HepG2 (cell line): ENCODE measurements around the gene STX2. TPM values are rescaled to one million over a fixed set of nuclear protein-coding genes. Genes with fewer than 3 reads are reported as not detected.

Source experiments
- ATAC-seq: fragments of 200-7000 bp; cut with Tn5 transposase; 3 replicates; pipeline ENCODE4 v1.9.1; 2020; ENCODE audit warnings: mild to moderate bottlenecking, moderate library complexity
- BruUV-seq: library from RNA; stranded (reverse); fragments of 400-500 nt; replicated peaks from 2 replicates; lab custom pipeline; 2021; lab: Mats Ljungman, UMichigan
- CTCF ChIA-PET: fragments of 300-600 bp; formaldehyde crosslinking; extraction: SDS; loops from one replicate; lab custom pipeline; 2021; ENCODE audit warnings: low total read pairs, inconsistent platforms, low intra/inter-chr PET ratio; lab: Yijun Ruan, JAX
- POLR2A ChIA-PET: fragments of 350-600 bp; sonication (Branson Sonifier 250); formaldehyde crosslinking; loops from one replicate; lab custom pipeline; 2020; ENCODE audit warnings: antibody characterized with exemption, inconsistent platforms; lab: Yijun Ruan, JAX
- DNase-seq: peaks from one replicate; pipeline ENCODE4 v3.0.0-alpha.2; 2015; ENCODE audit warnings: low spot score
- FAIRE-seq: peaks from 3 replicates; lab custom pipeline; 2011; peaks lifted over from hg19 to GRCh38; lab: Jason Lieb, UNC
- H2AFZ ChIP-seq: one replicate; pipeline ENCODE4 v1.6.1; 2011; ENCODE audit warnings: low read length, inconsistent platforms
- H3K27ac ChIP-seq: fragments of 300-600 bp; 3 replicates; pipeline ENCODE4 v1.8.0; 2011; ENCODE audit warnings: mixed run types, mild to moderate bottlenecking, mixed read lengths, low read length, inconsistent platforms; ENCODE audit not compliant: insufficient read depth; ENCODE audit errors: extremely low read length
- H3K27me3 ChIP-seq, 2 experiments: fragments of 200-600 bp in 1 of 2; 2 replicates in 1 of 2; 3 replicates in 1 of 2; pipeline versions ENCODE4 v1.6.0 to v1.8.0; 2011; ENCODE audit warnings: low read length in 2 of 2, mild to moderate bottlenecking in 2 of 2, moderate library complexity in 2 of 2, inconsistent platforms in 1 of 2; ENCODE audit not compliant: insufficient read depth in 2 of 2, control insufficient read depth in 1 of 2
- H3K36me3 ChIP-seq, 2 experiments: fragments of 200-600 bp in 1 of 2; replicated peaks in 1 of 2; 2 replicates in 1 of 2; 3 replicates in 1 of 2; pipeline versions ENCODE4 v1.5.1 to v1.8.0; 2011; ENCODE audit warnings: low read length in 2 of 2, inconsistent platforms in 1 of 2; ENCODE audit not compliant: insufficient read depth in 2 of 2, control insufficient read depth in 1 of 2
- H3K4me1 ChIP-seq: 2 replicates; pipeline ENCODE4 v1.5.1; 2012; ENCODE audit warnings: low read length, inconsistent platforms; ENCODE audit not compliant: insufficient read depth
- H3K4me2 ChIP-seq: 2 replicates; pipeline ENCODE4 v1.6.0; 2011; ENCODE audit warnings: low read depth, low read length, inconsistent platforms
- H3K4me3 ChIP-seq, 3 experiments: fragments of 200-600 bp in 1 of 3; sonication (generic), shearing (Covaris generic) in 1 of 3; replicated peaks in 1 of 3; 2 replicates each; pipeline ENCODE4 v1.5.1; 2011 to 2016; ENCODE audit warnings: low read length in 3 of 3, inconsistent platforms in 2 of 3, low read depth in 2 of 3, mild to moderate bottlenecking in 2 of 3, control low read depth in 1 of 3, mixed read lengths in 1 of 3; ENCODE audit not compliant: insufficient read depth in 1 of 3
- H3K79me2 ChIP-seq: one replicate; pipeline ENCODE4 v1.6.1; 2011; ENCODE audit warnings: low read length, inconsistent platforms; ENCODE audit not compliant: insufficient read depth
- H3K9ac ChIP-seq: 2 replicates; pipeline ENCODE4 v1.6.0; 2011; ENCODE audit warnings: mild to moderate bottlenecking, low read depth, low read length, inconsistent platforms; ENCODE audit not compliant: insufficient read depth
- H3K9me3 ChIP-seq: 2 replicates; pipeline ENCODE4 v1.5.1; 2012; ENCODE audit warnings: mild to moderate bottlenecking, low read length
- H4K20me1 ChIP-seq: 2 replicates; pipeline ENCODE4 v1.6.0; 2011; ENCODE audit warnings: inconsistent platforms, mild to moderate bottlenecking, low read length, moderate library complexity; ENCODE audit not compliant: insufficient read depth
- HES4 ChIP-seq: sonication (generic); formaldehyde crosslinking; IDR thresholded peaks from 2 replicates; pipeline ENCODE4 v1.9.0; 2021; ENCODE audit warnings: mild to moderate bottlenecking, missing genetic modification reagents, borderline replicate concordance
- HOXD1 ChIP-seq: sonication (generic); formaldehyde crosslinking; IDR thresholded peaks from 2 replicates; pipeline ENCODE4 v1.5.0; 2020; ENCODE audit warnings: missing genetic modification reagents
- IRX3 ChIP-seq: sonication (generic); formaldehyde crosslinking; IDR thresholded peaks from 2 replicates; pipeline ENCODE4 v1.8.1; 2023; ENCODE audit warnings: mild to moderate bottlenecking, low read depth, missing genetic modification reagents, borderline replicate concordance
- PAXIP1 ChIP-seq: sonication (generic); formaldehyde crosslinking; conservative IDR thresholded peaks from 2 replicates; pipeline ENCODE4 v1.4.0; 2020; ENCODE audit warnings: mild to moderate bottlenecking, missing genetic modification reagents, moderate library complexity
- SAP130 ChIP-seq: IDR thresholded peaks from 2 replicates; pipeline ENCODE4 v1.6.1; 2016; ENCODE audit warnings: low read depth
- SIX4 ChIP-seq: sonication (generic); formaldehyde crosslinking; IDR thresholded peaks from 2 replicates; pipeline ENCODE4 v1.4.0; 2020; ENCODE audit warnings: missing genetic modification reagents
- TARDBP ChIP-seq: sonication (generic); formaldehyde crosslinking; IDR thresholded peaks from 2 replicates; pipeline ENCODE4 v1.8.0; 2022; ENCODE audit warnings: mild to moderate bottlenecking, missing genetic modification reagents
- TCF12 ChIP-seq, 2 experiments: fragments of 450-650 bp in 1 of 2; sonication (generic) in 1 of 2; formaldehyde crosslinking in 1 of 2; IDR thresholded peaks; 2 replicates each; pipeline versions ENCODE4 v1.6.1 to v1.8.0; 2017 to 2022; ENCODE audit warnings: antibody characterized with exemption in 1 of 2, mild to moderate bottlenecking in 1 of 2, missing genetic modification reagents in 1 of 2, moderate library complexity in 1 of 2
- U2AF1 ChIP-seq: fragments of 200-400 bp; formaldehyde crosslinking; optimal IDR thresholded peaks from 2 replicates; pipeline ENCODE3; 2017; ENCODE audit warnings: mild to moderate bottlenecking, low read depth, low read length
- ZBTB10 ChIP-seq: sonication (generic); formaldehyde crosslinking; IDR thresholded peaks from 2 replicates; pipeline ENCODE4 v1.4.0; 2020; ENCODE audit warnings: missing genetic modification reagents, borderline replicate concordance
- ZNF3 ChIP-seq: IDR thresholded peaks from 2 replicates; pipeline ENCODE4 v1.7.0; 2017; ENCODE audit warnings: inconsistent platforms
- ZNF343 ChIP-seq: sonication (generic); formaldehyde crosslinking; IDR thresholded peaks from 2 replicates; pipeline ENCODE4 v1.4.0; 2020; ENCODE audit warnings: mild to moderate bottlenecking, missing genetic modification reagents
- ZNF619 ChIP-seq: sonication (generic); formaldehyde crosslinking; IDR thresholded peaks from 2 replicates; pipeline ENCODE4 v1.4.0; 2020; ENCODE audit warnings: mild to moderate bottlenecking, missing genetic modification reagents
- ZNF670 ChIP-seq: sonication (generic); formaldehyde crosslinking; IDR thresholded peaks from 2 replicates; pipeline ENCODE4 v1.8.0; 2022; ENCODE audit warnings: mild to moderate bottlenecking, missing genetic modification reagents, borderline replicate concordance
- ZNF746 ChIP-seq: sonication (generic); formaldehyde crosslinking; IDR thresholded peaks from 2 replicates; pipeline ENCODE4 v1.8.0; 2022; ENCODE audit warnings: mild to moderate bottlenecking, missing genetic modification reagents
- ZNF777 ChIP-seq: sonication (generic); formaldehyde crosslinking; IDR thresholded peaks from 2 replicates; pipeline ENCODE4 v1.4.0; 2020; ENCODE audit warnings: missing genetic modification reagents
- ZNF83 ChIP-seq: sonication (generic); formaldehyde crosslinking; IDR thresholded peaks from 2 replicates; pipeline ENCODE4 v1.4.0; 2020; ENCODE audit warnings: missing genetic modification reagents, mild to moderate bottlenecking, borderline replicate concordance
- ZSCAN30 ChIP-seq: sonication (generic); formaldehyde crosslinking; IDR thresholded peaks from 2 replicates; pipeline ENCODE4 v1.5.0; 2020; ENCODE audit warnings: mild to moderate bottlenecking, missing genetic modification reagents
- WGBS: methylation state at CpG from one replicate; pipeline ENCODE4 v1.1.6; 2017; ENCODE audit warnings: low lambda C conversion rate; 5-methylcytosine and 5-hydroxymethylcytosine counted together
- in situ Hi-C: cut with HindIII; loops from 2 replicates; pipeline ENCODE4 v1.10.0; 2017; ENCODE audit warnings: low pct_unique_long_range_greater_than_20kb; ENCODE audit not compliant: extremely low pct_ligation_motif_present
- intact Hi-C: fragments of 100-400 bp; cut with micrococcal nuclease; formaldehyde crosslinking; loops from one replicate; pipeline ENCODE4 v1.10.0; 2022; ENCODE audit not compliant: unreplicated experiment
- polyA plus RNA-seq, 8 experiments: library from polyadenylated mRNA; depleted of rRNA in 3 of 8; stranded (reverse) in 7 of 8; unstranded in 1 of 8; fragments of >200 nt; fragmentation: Illumina TruSeq in 4 of 8; extraction: Trizol in 4 of 8; gene quantifications; 2 replicates each; pipeline versions ENCODE4 v1.2.1 to v1.2.3, GENCODE V29; 2011 to 2016; ENCODE audit warnings: low read depth in 4 of 8, missing spikeins in 1 of 8, mixed read lengths in 1 of 8; ENCODE audit not compliant: insufficient read depth in 1 of 8
- total RNA-seq, 5 experiments: library from RNA; depleted of rRNA; stranded (reverse); fragments of >200 nt; fragmentation: Illumina TruSeq; extraction: Trizol; gene quantifications; 2 replicates each; pipeline ENCODE4 v1.2.3, GENCODE V29; 2016; ENCODE audit warnings: low read depth in 1 of 5

The STX2 gene
- total and polyA plus RNA-seq, 2 of the 13 experiments (the other 11 are each of a cell fraction or from before 2014, with no cell fraction given): 13.4 to 25.1 TPM

- WGBS: 16% methylated on average over 4 of the region's 4 CpGs
- Histone ChIP-seq H3K27me3 (peaks cover 0 to 10% of the 10 kb centered on the region in 2 experiments; a peak in 3 of 5 replicates), H3K27ac (no peak overlapping the region), H2AFZ (no peak overlapping the region), H4K20me1 (no peaks in the 10 kb centered on the region)
- in situ Hi-C loops: loop anchor here (5.0 to 25.0 kb wide), 2 partner anchors 344 to 709 kb away; no protein-coding TSS in a partner anchor
- intact Hi-C loops: loop anchor here (5.0 to 10.0 kb wide), 3 partner anchors 84 to 701 kb away; no protein-coding TSS in a partner anchor
- TF ChIP-seq IRX3: no peak
- no peak for TF ChIP-seq TCF12 (IDR thresholded peaks at IDR 0.05)
- no peak for TF ChIP-seq TCF12 (CRISPR knock-in tag; IDR thresholded peaks at IDR 0.05)
- no peak for TF ChIP-seq ZSCAN30 (CRISPR knock-in tag)
- TF ChIP-seq HOXD1 (CRISPR knock-in tag): no peak
- TF ChIP-seq ZBTB10 (CRISPR knock-in tag): no peak
- TF ChIP-seq ZNF777 (CRISPR knock-in tag): no peak
- TF ChIP-seq ZNF746: no peak
- no peak for TF ChIP-seq ZNF670 (CRISPR knock-in tag)
- no peak for TF ChIP-seq ZNF343 (CRISPR knock-in tag)
- no peak for TF ChIP-seq ZNF3 (CRISPR knock-in tag)
- TF ChIP-seq HES4 (CRISPR knock-in tag): no peak
- TF ChIP-seq SAP130 (CRISPR knock-in tag): no peak
- no peak for TF ChIP-seq PAXIP1 (CRISPR knock-in tag)
- TF ChIP-seq ZNF619 (CRISPR knock-in tag): no peak
- no peak for TF ChIP-seq ZNF83 (CRISPR knock-in tag)
- no peak for TF ChIP-seq SIX4 (CRISPR knock-in tag)
- no peak for TF ChIP-seq TARDBP (CRISPR knock-in tag)
- no peak for TF ChIP-seq U2AF1
- TF ChIP-seq, all 625 proteins: peak for 0
- FAIRE-seq (no peak), ATAC-seq (no peak), DNase-seq (no peak)
- Histone ChIP-seq H3K9ac (no peak overlapping the region), H3K4me1 (no peaks in the 10 kb centered on the region), H3K4me3 (no peak overlapping the region), H3K9me3 (no peaks in the 10 kb centered on the region), H3K79me2 (no peaks in the 10 kb centered on the region), H3K4me2 (no peak overlapping the region), H3K36me3 (no peaks in the 10 kb centered on the region)
- no TSS peak for BruUV-seq
- ChIA-PET POLR2A (no interaction called here), CTCF (no interaction called here)
Observed at GRCh38 chr12:130745921-130746320, 93.1 kb downstream of the STX2 start.
